ENCODE measurements around the gene SLC22A3.

GRCh38 chr6:160430203-160430602 lies 82.0 kb downstream of the SLC22A3 start:
- TF ChIP-seq, protein P1, sequence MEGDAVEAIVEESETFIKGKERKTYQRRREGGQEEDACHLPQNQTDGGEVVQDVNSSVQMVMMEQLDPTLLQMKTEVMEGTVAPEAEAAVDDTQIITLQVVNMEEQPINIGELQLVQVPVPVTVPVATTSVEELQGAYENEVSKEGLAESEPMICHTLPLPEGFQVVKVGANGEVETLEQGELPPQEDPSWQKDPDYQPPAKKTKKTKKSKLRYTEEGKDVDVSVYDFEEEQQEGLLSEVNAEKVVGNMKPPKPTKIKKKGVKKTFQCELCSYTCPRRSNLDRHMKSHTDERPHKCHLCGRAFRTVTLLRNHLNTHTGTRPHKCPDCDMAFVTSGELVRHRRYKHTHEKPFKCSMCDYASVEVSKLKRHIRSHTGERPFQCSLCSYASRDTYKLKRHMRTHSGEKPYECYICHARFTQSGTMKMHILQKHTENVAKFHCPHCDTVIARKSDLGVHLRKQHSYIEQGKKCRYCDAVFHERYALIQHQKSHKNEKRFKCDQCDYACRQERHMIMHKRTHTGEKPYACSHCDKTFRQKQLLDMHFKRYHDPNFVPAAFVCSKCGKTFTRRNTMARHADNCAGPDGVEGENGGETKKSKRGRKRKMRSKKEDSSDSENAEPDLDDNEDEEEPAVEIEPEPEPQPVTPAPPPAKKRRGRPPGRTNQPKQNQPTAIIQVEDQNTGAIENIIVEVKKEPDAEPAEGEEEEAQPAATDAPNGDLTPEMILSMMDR (IDR thresholded peaks at IDR 0.05), result no peak
- TF ChIP-seq POLR2A (IDR thresholded peaks at IDR 0.05), result no peak

Data from uterus (tissue), 2 donors.